GM12864 (cell line): ENCODE results near the gene CCDC77.

Experiments
- DNase-seq: peaks from one replicate; pipeline ENCODE4 v3.0.0-alpha.2; 2011; ENCODE audit warnings: low read depth
- H3K4me3 ChIP-seq: 2 replicates; pipeline ENCODE4 v1.5.1; 2011; ENCODE audit warnings: mild to moderate bottlenecking, low read depth, low read length, control low read depth
- CTCF ChIP-seq: IDR thresholded peaks from 2 replicates; pipeline ENCODE4 v1.5.1; 2011; ENCODE audit warnings: low read depth, mild to moderate bottlenecking, moderate library complexity, low read length, control low read depth, inconsistent platforms; ENCODE audit errors: missing control alignments

The CCDC77 gene

GRCh38 chr12:467591-467990 is 66.1 kb downstream of the CCDC77 start:
- DNase-seq: no peak
- no peak for TF ChIP-seq CTCF
- no peak overlapping the region for H3K4me3 ChIP-seq

- no peak overlapping the region for H3K4me3 ChIP-seq
- TF ChIP-seq CTCF: no peak
- DNase-seq: no peak
These were observed 67.4 kb downstream of the CCDC77 start for GRCh38 chr12:468671-469389.

GRCh38 chr12:470133-470532 is 68.7 kb downstream of the CCDC77 start:
- no peak overlapping the region for H3K4me3 ChIP-seq
- DNase-seq: no peak
- no peak for TF ChIP-seq CTCF

GRCh38 chr12:473198-473597 is 71.8 kb downstream of the CCDC77 start:
- no peak for TF ChIP-seq CTCF
- no peak for DNase-seq
- no peak overlapping the region for H3K4me3 ChIP-seq

GRCh38 chr12:473863-474577 is 72.6 kb downstream of the CCDC77 start:
- H3K4me3 ChIP-seq: no peak overlapping the region
- DNase-seq: no peak
- no peak for TF ChIP-seq CTCF

GRCh38 chr12:475286-475685 is 73.8 kb downstream of the CCDC77 start:
- no peak for TF ChIP-seq CTCF
- H3K4me3 ChIP-seq: no peak overlapping the region
- DNase-seq: no peak
